IPS-15b (cell line): Measurements from ENCODE around the gene EID2.
A peak's percentile ranks its signal among the peaks of the same experiment; 100 is the strongest.

ENCODE experiments used
- H3K27me3 ChIP-seq: one replicate; pipeline ENCODE4 v1.6.1; 2013; ENCODE audit warnings: low read length; ENCODE audit not compliant: control insufficient read depth, insufficient read depth
- H3K36me3 ChIP-seq: one replicate; pipeline ENCODE4 v1.6.1; 2013; ENCODE audit warnings: low read length; ENCODE audit not compliant: control insufficient read depth, insufficient read depth
- H3K4me1 ChIP-seq: one replicate; pipeline ENCODE4 v1.6.1; 2013; ENCODE audit warnings: mild to moderate bottlenecking, low read length; ENCODE audit not compliant: control insufficient read depth, insufficient read depth
- H3K4me3 ChIP-seq: one replicate; pipeline ENCODE4 v1.5.1; 2013; ENCODE audit warnings: low read depth, low read length
- H3K9ac ChIP-seq: one replicate; pipeline ENCODE4 v1.6.1; 2013; ENCODE audit warnings: low read depth, mild to moderate bottlenecking, low read length
- H3K9me3 ChIP-seq: one replicate; pipeline ENCODE4 v1.6.1; 2013; ENCODE audit warnings: mild to moderate bottlenecking, low read length; ENCODE audit not compliant: control insufficient read depth, insufficient read depth

EID2 gene

DNA sequence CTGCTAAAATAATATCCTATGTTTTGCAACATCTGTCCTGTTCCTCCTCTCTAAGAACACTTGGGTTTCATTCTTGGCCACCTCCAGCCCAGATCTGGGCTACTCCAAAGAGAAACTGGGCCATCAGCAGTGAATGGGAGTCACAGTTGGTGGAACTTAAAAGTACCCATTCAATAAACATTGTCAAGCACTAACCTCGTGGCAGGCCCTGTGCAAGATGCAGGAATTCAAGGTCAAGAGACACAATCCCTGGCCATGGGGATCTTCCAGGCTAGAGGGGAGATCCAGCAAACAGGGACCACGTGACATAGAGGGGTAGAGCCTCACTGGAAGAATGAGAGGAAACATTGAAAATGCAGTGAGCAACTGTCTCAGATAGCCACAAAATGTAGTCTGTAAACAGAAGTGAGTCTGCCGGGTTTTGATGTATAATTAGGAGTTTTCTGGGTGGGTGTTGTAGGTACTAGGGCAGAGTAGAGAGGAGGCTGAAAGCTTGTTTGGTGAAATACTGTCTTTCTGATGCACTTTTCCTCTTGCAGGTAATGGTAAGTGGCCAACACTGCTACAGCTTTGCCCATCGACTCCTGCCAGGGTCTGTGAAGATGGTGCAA lies 14.8 kb upstream of the EID2 start:
- H3K9me3 ChIP-seq, result no peaks in the 10 kb centered on the region
- no peaks in the 10 kb centered on the region for H3K4me1 ChIP-seq
- no peak overlapping the region for H3K9ac ChIP-seq
- no peaks in the 10 kb centered on the region for H3K36me3 ChIP-seq
- no peaks in the 10 kb centered on the region for H3K27me3 ChIP-seq
- H3K4me3 ChIP-seq, result no peak overlapping the region

DNA sequence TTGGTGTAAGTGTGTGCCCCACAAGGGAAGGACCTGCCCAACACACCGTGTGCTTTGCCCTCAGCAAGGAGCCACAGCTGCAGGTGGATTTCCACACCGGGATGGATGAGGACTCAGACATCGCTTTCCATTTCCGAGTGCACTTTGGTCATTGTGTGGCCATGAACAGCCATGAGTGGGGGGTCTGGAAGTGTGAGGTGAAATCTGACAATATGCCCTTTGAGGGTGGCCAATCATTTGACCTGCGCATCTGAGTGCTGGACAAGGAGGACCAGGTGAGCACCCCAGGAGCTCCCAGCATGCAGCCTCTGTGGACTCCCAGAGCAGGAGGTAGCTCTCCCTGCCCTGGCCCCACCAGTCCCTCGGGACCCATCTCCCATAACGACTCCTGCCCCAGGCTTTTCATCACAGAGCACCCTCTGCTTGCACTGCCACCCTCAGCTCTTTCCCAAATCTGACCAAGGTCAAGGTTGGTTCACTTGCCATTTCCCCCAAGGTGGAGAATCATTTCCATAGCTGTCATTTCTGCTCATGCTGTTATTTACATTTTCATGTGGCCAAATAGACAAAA lies 13.2 kb upstream of the EID2 start:
- no peak overlapping the region for H3K4me3 ChIP-seq
- no peaks in the 10 kb centered on the region for H3K4me1 ChIP-seq
- H3K9ac ChIP-seq, result no peak overlapping the region
- no peaks in the 10 kb centered on the region for H3K27me3 ChIP-seq
- H3K9me3 ChIP-seq, result no peaks in the 10 kb centered on the region
- H3K36me3 ChIP-seq, result no peaks in the 10 kb centered on the region

DNA sequence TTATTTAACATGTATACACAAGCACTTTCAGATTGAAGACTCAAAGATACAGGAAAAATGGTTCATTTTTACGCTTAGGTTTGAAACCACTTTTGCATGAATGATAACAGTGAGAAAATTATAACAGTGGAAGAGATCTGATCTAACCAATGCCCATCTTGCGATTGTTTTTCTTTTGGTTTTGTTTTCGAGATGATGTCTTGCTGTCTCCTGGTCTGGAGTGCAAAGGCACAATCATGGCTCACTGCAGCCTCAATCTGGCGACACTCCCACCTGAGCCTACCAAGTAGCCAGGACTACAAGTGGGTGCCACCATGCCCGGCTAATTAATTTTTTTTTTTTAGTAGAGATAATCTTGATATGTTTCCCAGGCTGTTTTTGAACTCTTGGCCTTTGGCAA lies 10.2 kb upstream of the EID2 start:
- H3K9ac ChIP-seq, result no peak overlapping the region
- H3K36me3 ChIP-seq, result no peaks in the 10 kb centered on the region
- H3K9me3 ChIP-seq, result no peaks in the 10 kb centered on the region
- no peak overlapping the region for H3K4me3 ChIP-seq
- H3K27me3 ChIP-seq, result no peaks in the 10 kb centered on the region
- H3K4me1 ChIP-seq, result no peaks in the 10 kb centered on the region

DNA sequence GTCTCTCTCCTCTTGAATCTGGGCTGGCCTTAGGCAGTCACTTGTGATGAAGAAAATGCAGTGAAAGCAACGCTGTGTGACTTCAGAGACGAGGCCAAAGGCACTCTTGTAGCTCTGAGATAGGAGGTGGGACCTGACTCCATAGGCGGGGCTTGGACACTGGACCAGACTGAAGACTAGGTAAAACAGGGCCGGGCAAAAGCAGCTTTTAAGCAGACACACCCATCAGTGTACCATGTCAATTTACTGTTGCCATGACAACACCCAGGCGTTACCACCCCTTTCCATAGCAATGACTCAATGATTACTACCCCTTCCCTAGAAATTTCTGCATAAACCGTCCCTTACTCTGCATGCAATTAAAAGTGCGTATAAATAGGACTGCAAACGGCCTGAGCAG lies 6.6 kb upstream of the EID2 start:
- Histone ChIP-seq H3K4me3 (no peak overlapping the region), H3K27me3 (no peaks in the 10 kb centered on the region), H3K36me3 (no peaks in the 10 kb centered on the region), H3K9me3 (no peaks in the 10 kb centered on the region), H3K9ac (no peak overlapping the region), H3K4me1 (no peaks in the 10 kb centered on the region)

DNA sequence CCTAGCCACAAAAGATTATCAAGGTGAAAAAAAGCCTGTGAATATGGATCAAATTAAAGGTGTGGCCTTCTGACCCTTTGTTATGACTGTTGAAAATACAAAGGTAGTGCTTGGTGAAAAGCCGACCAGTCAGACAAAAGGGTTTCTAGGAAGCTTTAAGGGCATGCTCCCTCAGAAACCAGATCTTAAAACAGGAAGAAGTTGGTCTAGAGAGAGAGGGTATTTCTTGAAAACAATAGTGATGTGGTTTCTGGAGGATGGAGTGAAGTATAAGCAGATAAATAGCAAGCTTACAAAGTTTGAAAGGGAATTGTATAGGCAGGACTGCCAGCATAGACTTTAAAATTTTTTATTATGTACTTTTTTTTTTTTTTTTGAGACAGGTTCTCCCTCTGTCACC lies 5.0 kb upstream of the EID2 start:
- no peaks in the 10 kb centered on the region for H3K27me3 ChIP-seq
- H3K4me3 ChIP-seq, result no peak overlapping the region
- H3K9me3 ChIP-seq, result no peaks in the 10 kb centered on the region
- no peaks in the 10 kb centered on the region for H3K36me3 ChIP-seq
- H3K9ac ChIP-seq, result no peak overlapping the region
- H3K4me1 ChIP-seq, result no peaks in the 10 kb centered on the region

DNA sequence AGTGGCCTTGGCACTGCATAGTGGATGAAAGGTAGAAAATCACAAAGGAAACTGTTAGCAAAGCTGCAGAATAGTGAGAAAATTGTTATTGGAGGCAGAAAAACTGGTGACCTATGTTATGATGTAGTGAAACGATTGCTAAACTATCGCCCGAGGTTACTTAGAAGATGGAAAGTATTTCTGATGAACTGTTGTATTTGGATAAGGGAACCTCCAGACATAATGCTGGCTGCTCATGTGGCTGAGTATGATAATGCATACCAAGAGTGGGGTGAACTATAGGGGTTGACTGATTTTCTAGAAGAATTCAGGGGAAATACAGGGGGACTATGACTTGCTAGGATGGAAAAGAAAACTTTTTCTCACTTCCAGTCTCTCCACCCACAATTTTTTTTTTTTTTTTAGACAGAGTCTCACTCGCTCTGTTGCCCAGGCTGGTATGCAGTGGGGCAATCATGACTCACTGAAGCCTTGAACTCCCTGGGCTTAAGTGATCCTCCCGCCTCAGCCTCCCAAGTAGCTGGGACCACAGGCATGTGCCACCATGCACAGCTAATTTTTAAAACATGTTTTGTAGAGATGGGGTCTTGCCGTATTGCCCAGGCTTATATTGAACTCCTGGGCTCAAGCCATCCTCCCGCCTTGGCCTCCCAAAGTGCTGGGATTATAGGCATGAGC lies 4.4 kb upstream of the EID2 start:
- Histone ChIP-seq H3K36me3 (no peaks in the 10 kb centered on the region), H3K4me3 (no peak overlapping the region), H3K4me1 (no peaks in the 10 kb centered on the region), H3K27me3 (no peaks in the 10 kb centered on the region), H3K9me3 (no peaks in the 10 kb centered on the region), H3K9ac (no peak overlapping the region)

DNA sequence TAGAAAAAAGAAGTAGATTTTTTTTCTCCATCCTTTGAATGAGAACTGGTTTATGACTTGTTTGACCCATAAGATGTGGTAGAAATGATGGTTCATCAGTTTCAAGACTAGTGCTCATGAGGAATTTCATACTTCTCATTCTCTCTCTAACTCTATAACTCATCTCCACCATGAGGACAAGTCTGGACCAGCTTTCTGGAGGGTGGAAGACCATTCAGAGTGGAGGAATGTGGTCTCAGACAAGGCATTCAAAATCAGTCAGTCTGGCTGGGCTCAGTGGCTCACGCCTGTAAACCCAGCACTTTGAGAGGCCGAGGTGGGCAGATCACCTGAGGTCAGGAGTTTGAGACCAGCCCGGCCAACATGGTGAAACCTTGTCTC lies 3.5 kb upstream of the EID2 start:
- Histone ChIP-seq H3K9ac (no peak overlapping the region), H3K4me3 (no peak overlapping the region), H3K9me3 (no peaks in the 10 kb centered on the region), H3K4me1 (peaks cover 2% of the 10 kb centered on the region), H3K36me3 (no peaks in the 10 kb centered on the region), H3K27me3 (no peaks in the 10 kb centered on the region)

DNA sequence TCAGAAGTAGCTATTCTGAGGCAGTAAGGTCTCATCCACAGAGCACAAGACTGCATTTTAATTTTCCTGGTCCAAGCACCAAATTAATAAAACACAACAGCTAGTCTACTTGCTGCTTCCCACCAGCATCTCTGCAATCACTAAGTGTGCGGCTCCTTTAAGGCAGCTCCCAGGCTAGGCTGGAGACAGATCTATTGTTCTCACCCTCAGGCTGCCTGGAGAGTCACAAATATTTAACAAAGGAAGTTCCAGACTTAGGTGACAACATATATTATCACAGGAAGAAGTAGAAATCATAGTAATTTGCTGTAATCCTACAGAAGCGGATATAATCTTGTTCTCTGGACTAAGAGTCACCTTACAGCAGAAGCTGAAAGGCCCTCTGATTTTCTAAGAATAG lies 2.2 kb upstream of the EID2 start:
- H3K9me3 ChIP-seq, result no peaks in the 10 kb centered on the region
- no peaks in the 10 kb centered on the region for H3K36me3 ChIP-seq
- H3K4me1 ChIP-seq, result peaks cover 2% of the 10 kb centered on the region
- H3K9ac ChIP-seq, result no peak overlapping the region
- no peaks in the 10 kb centered on the region for H3K27me3 ChIP-seq
- no peak overlapping the region for H3K4me3 ChIP-seq

DNA sequence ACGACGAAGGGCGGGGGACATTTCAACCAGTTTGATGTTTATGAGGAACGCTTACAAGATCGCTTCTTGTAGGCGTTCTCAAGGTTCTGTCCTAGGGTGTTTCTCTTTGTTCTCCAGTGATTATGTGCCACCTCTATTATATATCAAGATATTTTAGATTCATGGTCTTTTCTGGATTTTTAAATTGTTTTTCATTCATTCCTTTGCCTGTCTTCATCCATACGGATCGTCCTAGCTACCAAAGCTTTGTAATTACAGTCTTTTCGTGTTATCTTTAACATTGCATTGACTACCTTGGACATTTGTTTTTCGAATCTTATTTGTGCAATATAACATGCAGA lies 342 bp upstream of the EID2 start:
- H3K27me3 ChIP-seq, result no peaks in the 10 kb centered on the region
- H3K4me3 ChIP-seq, result no peak overlapping the region
- H3K36me3 ChIP-seq, result no peaks in the 10 kb centered on the region
- H3K9me3 ChIP-seq, result no peaks in the 10 kb centered on the region
- no peak overlapping the region for H3K9ac ChIP-seq
- peaks cover 2% of the 10 kb centered on the region for H3K4me1 ChIP-seq

DNA sequence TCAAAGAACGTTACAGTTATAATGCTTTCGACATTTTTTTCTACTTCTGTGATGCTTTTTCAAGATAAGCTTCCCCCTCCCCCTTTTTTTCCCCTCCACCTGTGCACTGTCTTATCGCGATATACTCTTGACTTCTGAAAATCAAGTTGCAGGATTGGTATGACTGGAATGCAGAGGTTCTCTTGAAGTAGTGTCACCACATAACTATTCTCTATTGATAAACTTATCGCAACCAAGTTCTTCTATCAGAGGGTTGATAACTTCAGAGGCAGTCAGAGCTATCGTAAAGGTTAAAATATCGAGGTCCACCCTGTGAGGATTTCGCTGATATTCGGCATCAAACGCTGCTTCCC lies 820 bp downstream of the EID2 start:
- Histone ChIP-seq H3K27me3 (no peaks in the 10 kb centered on the region), H3K4me1 (peaks cover 2% of the 10 kb centered on the region), H3K9me3 (no peaks in the 10 kb centered on the region), H3K36me3 (no peaks in the 10 kb centered on the region), H3K9ac (peak overlapping the region; percentile 18), H3K4me3 (peak overlapping the region; percentile 63)

DNA sequence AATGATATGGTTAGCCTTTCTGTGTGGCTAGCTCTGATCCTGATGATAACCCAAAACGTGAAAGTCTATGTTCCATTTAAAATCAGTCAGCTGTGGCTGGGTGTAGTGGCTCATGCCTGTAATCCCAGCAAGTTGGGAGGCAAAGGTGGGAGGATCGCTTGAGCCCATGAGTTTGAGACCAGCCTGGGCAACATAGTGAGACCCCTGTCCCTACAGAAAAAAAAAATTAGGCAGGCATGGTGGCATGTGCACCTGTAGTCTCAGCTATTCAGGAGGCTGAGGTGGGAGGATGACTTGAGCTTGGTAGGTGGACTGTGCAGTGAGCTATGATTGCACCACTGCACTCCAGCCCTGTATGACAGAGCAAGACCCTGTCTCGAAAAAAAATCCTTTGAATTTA lies 6.2 kb downstream of the EID2 start:
- Histone ChIP-seq H3K9me3 (no peaks in the 10 kb centered on the region), H3K9ac (no peak overlapping the region), H3K4me1 (no peaks in the 10 kb centered on the region), H3K4me3 (no peak overlapping the region), H3K27me3 (peaks cover 2% of the 10 kb centered on the region), H3K36me3 (no peaks in the 10 kb centered on the region)

DNA sequence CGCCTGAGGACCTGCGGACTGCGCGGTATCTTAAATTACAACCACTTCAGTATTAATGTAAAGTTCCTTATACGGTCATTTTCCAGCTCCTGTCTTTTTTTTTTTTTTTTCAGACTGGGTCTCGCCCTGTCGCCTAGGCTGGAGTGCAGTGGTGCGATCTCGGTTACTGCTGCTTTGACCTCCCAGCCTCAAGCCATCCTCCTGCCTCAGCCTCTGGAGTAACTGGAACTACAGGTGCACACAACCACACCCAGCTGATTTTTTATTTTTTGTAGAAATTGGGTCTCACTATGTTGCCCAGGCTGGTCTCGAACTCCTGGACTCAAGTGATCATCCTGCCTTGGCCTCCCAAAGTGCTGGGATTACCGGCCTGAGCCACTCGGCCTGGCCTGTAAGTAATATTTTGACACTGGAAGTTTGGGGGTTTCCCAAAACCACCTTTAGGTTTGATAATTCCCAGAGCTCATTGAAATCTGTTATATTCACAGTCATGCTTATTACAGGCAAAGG lies 6.9 kb downstream of the EID2 start:
- no peak overlapping the region for H3K4me3 ChIP-seq
- H3K36me3 ChIP-seq, result no peaks in the 10 kb centered on the region
- H3K4me1 ChIP-seq, result no peaks in the 10 kb centered on the region
- no peak overlapping the region for H3K9ac ChIP-seq
- H3K9me3 ChIP-seq, result no peaks in the 10 kb centered on the region
- H3K27me3 ChIP-seq, result peaks cover 2% of the 10 kb centered on the region
